Cerebellar cortex (tissue), 1 donor: ENCODE results near the gene KCNF1.

Experiments
- DNase-seq: peaks from one replicate; pipeline ENCODE4 v3.0.0-alpha.2; 2015; ENCODE audit warnings: low spot score

KCNF1 gene

GRCh38 chr2:10880586-10881321, 31.0 kb upstream of the KCNF1 start:
- DNase-seq: no peak

DNA sequence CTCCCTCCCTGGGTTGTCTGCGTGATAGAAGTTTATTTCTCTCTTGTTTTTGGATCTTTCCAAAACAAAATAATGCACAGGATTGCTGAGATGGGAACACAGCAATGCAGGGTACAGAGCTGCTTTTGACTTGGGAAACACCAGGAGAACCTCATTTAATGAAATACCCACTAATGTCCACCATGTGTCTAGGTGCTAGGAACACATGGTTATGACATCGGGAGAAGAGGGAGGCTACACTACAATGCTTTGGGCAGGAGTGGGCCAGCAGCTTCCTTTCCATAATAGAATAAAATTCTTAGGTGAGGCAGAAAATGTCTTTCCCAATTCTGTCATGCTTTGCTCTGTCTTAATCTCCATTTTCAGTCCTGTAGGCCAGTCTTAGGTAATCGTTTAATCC, 29.2 kb upstream of the KCNF1 start:
- no peak for DNase-seq

- DNase-seq: no peak
Observed at GRCh38 chr2:10883066-10883465, 28.7 kb upstream of the KCNF1 start.

GRCh38 chr2:10883801-10884478, 27.8 kb upstream of the KCNF1 start:
- peak; percentile 12 for DNase-seq

GRCh38 chr2:10884574-10884975, 27.2 kb upstream of the KCNF1 start:
- DNase-seq: no peak

DNA sequence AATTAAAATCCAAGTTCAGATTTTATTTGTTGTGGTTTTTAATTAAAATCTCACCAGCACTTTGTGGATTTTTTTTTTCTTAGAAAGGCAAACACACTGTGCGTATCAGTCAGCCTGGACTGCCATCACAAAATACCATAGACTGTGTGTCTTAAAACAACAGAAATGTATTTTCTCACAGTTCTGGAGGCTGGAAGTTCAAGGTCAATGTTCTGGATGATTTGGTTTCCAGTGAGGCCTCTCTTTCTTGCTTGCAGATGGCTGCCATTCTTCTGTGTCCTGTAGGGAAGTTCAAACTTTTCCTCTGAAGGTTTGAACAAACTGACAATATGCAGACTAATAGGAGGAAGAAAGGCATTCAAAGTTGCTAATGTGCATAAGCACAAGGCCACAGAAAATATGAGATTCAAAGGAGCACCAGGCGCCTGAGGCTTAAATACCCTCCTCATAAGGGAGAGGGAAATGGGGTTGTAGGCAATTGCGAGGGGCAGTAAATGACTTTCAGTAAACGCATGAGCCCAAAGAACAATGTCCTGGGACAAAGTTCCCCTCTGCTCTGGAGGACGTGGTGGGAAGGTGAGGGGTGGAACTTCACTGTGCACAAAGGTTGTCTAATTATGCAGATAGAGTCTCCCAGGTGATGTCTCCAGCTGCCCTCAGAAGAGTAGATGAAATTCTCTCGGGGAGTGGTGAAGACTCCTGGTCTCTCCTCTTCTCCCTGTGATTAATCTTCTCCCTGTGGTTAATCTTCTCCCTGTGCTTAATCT, 26.5 kb upstream of the KCNF1 start:
- DNase-seq: no peak

- no peak for DNase-seq
Observed at GRCh38 chr2:10887476-10887875, 24.3 kb upstream of the KCNF1 start.

- no peak for DNase-seq
Observed at GRCh38 chr2:10889651-10890215, 22.0 kb upstream of the KCNF1 start.

DNA sequence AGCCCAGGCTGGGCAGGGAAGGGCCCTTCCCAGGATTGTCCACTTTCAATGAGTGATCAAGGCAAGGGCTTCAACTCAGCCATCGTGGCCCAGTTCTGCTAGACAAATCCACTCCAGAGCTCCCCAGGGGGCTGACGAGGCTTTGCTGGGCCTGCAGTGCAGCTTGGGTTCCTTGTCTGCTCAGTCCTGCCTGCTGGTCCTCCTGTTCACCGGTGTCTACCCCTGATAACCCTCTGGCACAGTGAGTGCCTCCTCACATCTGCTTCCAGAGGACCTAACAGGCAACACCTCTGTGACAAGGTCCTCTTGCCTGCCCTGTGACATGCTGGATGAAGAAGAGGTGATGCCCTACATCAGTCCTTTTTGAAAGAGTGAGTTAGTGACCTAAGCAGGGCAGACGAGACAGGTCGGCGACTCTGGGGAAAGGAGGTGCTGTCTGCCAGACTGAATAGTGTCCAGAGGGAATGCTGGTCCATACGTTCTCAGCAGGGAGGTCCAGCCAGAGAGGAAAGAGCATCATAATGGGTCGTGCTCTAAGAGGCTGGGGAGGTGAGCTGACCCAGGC, 20.9 kb upstream of the KCNF1 start:
- no peak for DNase-seq

GRCh38 chr2:10891390-10891789, 20.3 kb upstream of the KCNF1 start:
- peak; percentile 12 for DNase-seq

DNA sequence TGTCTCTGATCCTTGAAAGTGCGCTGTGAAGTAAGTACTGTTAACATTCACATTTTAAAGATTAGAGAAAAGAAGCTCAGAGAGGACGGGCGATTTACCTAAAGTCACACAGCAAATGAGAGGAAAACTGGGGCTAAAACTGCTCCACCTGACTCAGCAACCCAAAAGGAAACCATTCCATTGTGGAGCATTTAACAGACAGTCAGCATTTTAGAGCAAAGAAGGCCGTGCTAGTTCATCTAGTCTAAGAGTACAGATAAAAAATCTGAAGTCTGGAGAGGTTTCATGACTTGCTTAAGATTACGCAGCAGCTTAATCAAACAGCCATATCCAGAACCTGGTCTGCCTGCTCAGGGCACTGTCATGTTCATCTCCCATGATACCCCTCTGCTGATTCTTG, 19.9 kb upstream of the KCNF1 start:
- no peak for DNase-seq

DNA sequence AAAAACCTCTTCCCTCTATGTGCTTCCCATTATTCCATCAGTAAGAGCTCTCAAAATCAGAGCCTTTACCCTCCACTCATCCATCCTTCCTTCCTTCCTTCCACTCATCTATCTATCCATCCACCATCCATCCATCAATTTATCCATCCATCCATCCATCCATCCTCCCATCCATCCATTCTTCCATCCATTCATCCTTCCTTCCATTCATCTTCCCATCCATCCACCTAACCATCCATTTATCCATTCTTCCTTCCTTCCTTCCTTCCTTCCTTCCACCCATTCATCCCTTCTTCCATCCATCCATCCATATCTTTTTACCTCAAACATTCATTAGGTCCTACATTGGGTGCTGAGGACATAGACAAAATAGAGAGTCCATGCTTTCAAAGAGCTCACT, 19.4 kb upstream of the KCNF1 start:
- no peak for DNase-seq

DNA sequence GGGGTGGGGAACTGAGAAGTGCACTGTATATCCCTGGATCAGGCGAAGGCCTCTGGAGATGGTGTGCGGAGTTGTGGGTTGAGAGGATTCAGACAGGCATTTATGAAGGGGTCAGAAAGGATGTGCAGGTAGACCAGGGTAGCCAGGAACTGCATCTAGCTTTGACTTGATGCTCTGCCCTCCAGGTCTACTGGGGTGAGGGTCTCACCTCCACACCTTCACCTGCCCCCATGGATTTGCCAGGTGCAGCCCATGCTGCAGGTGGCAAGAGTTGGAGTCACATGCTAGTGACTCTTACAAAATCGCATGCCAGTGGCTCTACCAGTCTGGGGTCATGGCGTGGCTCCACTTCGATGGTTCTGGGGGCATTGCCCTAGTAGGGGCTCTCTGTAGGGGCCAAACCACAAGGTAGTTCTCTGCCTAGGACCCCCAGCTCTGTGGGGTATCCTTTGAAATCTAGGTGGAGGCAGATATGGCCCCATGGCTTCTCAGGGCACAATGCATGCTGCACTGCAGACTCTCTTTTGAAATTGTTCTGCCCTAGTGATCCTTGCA, 18.9 kb upstream of the KCNF1 start:
- no peak for DNase-seq

- DNase-seq: no peak
Observed at GRCh38 chr2:10894264-10894935, 17.3 kb upstream of the KCNF1 start.

DNA sequence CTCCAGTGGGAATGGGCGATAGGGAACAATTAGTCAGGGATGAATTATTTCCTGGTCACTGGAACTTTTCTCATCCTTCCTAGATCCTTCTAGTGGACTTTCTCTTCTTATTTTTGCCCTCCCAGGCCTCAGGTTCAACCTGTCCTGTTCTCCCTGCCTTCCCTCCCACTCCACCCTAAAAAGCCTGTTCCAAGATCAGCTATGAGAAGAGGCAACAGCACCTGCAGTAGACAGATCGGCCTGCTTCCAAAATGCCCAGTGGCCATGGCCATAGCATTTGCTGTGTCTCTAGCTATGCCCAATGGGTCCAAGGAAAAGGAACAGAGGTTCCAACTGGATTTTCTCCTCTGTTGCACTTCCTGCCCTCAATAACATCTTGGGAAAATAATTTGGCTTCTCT, 16.5 kb upstream of the KCNF1 start:
- DNase-seq: no peak

DNA sequence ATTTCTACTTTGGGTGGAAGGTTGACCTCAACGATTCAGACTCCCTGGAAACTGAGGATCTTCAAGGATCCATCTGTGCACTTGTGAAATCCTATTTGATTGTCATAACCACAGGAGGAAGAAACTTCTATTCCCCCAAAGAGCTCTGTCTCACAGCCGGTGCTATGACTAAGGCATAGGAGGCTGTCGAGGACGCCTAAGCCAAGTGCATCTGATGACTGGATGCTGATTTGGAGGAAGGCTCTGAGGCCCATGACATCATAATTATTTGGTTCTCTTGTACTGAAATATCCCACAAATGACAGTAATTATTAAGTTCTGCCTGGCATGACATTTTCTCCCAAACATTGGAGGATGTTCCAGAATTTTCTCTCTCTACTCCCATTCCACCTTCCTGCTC, 13.8 kb upstream of the KCNF1 start:
- no peak for DNase-seq

DNA sequence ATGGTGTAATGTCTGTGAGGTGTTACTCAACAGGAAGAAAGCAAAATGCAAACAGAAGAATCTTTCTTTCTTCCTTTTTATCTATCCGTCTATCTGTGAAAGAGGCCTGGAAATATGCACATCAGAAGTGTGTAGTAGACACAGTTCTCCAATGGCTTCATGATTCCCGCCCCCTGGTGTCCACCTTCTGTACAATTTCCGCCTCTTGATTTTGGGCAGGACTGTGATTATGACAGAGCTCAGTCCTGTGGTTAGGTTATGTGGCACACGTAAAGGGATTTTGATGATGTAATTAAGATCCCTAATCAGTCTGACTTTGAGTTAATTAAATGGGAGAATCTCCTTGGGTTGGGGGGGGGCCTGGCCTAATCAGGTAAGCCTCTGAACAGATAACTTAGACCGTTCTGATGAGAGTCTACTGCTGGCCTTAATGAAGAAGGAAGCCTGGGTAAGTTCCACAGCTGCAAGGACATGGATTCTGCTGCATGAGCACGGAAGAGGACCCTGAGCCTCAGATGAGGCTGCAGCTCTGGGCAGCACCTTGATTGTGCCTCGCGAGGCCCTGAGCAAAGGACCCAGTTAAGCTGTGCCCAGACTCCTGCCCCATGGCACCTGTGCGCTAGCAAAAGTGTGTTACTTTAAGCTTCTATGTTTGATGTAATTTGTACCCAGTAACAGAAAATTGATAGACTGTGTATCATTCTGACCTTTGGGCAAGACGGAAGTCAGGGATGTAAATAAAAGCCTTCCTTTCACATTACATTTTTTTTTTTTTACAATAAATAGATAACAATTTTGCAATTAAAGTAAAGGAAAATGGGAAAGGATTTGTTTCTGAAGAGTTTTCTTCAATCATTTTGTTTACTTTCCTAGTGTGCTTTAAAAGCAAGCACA, 11.3 kb upstream of the KCNF1 start:
- DNase-seq: peak; percentile 11

DNA sequence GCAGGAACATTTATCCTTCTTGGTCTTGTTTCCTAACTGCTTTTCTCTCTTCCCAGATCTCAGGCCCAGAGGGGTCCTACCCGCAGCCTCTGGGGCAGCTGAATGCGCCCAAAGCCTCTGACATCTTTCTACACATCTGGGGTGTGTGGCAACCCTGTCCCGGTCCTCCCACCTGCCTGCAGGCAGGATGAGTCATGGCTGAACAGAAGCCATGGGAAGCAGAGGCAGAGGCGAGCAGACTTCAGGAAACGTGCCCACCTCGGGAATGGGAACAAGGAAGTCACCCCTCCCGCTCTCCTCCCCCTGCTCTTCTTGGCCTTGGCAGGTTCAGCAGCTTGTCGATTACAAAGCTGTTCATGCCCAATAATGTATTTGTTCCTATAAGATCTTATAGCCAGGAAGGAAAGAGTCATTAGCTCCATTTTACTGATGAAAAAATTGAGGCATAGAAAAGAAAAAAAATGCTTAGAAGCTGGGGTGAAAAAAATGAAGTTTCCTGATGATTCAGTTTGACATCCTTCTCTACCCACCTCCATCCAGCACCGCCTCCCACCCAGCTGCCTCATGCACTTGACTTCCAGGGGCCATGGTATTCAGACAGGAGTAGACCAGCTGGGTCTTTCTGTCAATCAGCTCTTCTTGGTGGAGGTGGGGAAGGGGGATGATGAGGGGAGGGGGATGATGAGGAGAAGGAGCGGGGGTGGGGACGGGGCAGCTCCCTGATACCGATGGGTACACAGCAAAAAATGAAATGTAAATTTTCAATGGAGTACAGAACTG, 10.4 kb upstream of the KCNF1 start:
- DNase-seq: no peak

DNA sequence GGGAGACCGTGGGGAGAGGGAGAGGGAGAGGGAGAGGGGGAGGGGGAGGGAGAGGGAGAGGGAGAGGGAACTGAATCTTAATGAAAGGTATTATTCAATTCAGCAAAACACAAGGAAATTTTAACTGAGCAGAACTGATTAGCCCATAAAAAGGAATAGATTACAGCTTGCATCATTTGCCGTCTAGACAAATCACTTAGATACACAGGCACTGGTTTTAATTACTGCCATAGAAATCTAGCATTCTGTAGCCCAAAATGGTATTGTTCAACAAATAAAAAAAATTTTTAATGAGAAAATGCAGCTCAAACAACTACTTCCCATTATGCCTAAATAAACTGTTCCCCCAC, 7.9 kb upstream of the KCNF1 start:
- no peak for DNase-seq

- DNase-seq: no peak
Observed at GRCh38 chr2:10904455-10904854, 7.3 kb upstream of the KCNF1 start.
